ENCODE results near the gene STX18. TPM values are rescaled to one million over a fixed set of nuclear protein-coding genes. Genes with fewer than 3 reads are reported as not detected.
A peak's percentile ranks its signal among the peaks of the same experiment; 100 is the strongest.

Gene STX18
- total RNA-seq, 1 experiment from 2014 or later: 20.9 TPM

DNA sequence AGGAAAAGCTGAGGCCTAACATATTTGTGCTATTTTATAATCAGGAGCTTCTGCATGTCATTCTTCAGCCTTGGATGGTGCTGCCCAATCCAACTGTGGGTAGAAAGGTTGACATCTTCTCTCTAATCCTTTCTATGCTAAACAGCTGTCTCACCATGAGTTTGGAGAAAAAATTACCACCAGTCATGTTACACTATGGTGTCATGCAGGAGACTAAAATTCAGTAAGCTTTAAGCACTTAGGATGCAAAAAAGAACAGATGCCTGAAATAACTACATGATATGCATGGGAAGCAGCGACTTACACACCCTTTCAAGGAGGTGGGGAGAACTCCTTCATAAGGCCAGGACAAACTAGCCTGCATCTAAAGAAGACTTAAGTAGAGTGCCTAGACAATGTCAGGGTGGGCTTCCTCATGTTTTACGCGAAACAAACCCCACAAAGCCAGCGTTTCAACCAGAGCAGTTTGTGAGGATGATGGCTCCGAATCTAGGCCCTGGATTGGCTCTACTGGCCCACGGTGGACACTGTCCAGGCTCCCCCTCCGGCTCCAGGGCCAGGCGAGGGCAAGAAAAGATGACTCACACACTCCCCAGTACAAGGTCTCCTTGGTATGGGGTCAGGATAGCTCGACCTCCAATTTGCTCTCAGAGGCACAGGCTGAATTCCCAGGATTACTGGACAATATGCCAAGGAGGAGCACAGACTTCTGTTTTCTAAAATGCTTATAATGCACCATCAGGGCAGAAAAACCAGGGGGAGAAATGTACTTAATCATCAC, 45.1 kb downstream of the STX18 start:
- Histone ChIP-seq H2BK5ac (ENCODE audit: insufficient read length, low read length) (no peak overlapping the region), H3K79me1 (ENCODE audit: insufficient read depth, low read depth, low read length, poor library complexity, severe bottlenecking) (no peaks in the 10 kb centered on the region), H2AK5ac (ENCODE audit: insufficient read length, low read length) (no peak overlapping the region), H3K79me2 (ENCODE audit: insufficient read depth, low read length) (no peaks in the 10 kb centered on the region), H4K5ac (ENCODE audit: insufficient read length, low read depth, low read length) (no peak overlapping the region), H3K27ac (ENCODE audit: insufficient read length, low read depth, low read length) (no peak overlapping the region), H3K23ac (ENCODE audit: insufficient read length, low read depth, low read length) (no peak overlapping the region), H3K4ac (ENCODE audit: low read depth, low read length) (no peak overlapping the region), H3K4me1 (ENCODE audit: insufficient read depth, low read length) (peaks cover 5% of the 10 kb centered on the region; the same call in 1 of the 2 replicates), H2AFZ (ENCODE audit: low read length) (no peak overlapping the region), H2BK12ac (ENCODE audit: insufficient read length, low read depth, low read length) (no peak overlapping the region), H4K91ac (ENCODE audit: insufficient read length, low read depth, low read length) (no peak overlapping the region), H4K20me1 (ENCODE audit: control insufficient read depth, insufficient read depth, insufficient read length) (no peaks in the 10 kb centered on the region), H3K9ac (ENCODE audit: extremely low read depth, insufficient read length, low read length) (no peak overlapping the region), H4K8ac (replicated peaks; ENCODE audit: insufficient read length, low read depth, low read length) (no peak overlapping the region), H3T11ph (ENCODE audit: low read length) (no peak overlapping the region), H2BK120ac (ENCODE audit: low read depth, low read length, poor library complexity, severe bottlenecking) (no peak overlapping the region), H2BK15ac (ENCODE audit: low read depth, low read length) (no peak overlapping the region), H2BK20ac (ENCODE audit: low read depth, low read length, poor library complexity, severe bottlenecking) (no peak overlapping the region), H3K4me2 (ENCODE audit: insufficient read depth, insufficient read length, low read length) (no peak overlapping the region), H3K14ac (ENCODE audit: insufficient read depth, low read length) (no peak overlapping the region), H3K9me3 (ENCODE audit: control insufficient read depth, low read depth, low read length) (no peaks in the 10 kb centered on the region), H3K27me3 (ENCODE audit: insufficient read depth, low read length) (no peaks in the 10 kb centered on the region), H3K23me2 (ENCODE audit: insufficient read length, low read depth, low read length, poor library complexity, severe bottlenecking) (no peaks in the 10 kb centered on the region), H3K56ac (ENCODE audit: insufficient read length, low read depth, low read length) (no peak overlapping the region), H3K18ac (ENCODE audit: insufficient read length, low read depth, low read length) (no peak overlapping the region)
- peaks cover 7% of the 10 kb centered on the region; the same call in 1 of the 2 replicates for H3K27me3 Mint-ChIP-seq (ENCODE audit: low read depth)
- no peaks in the 10 kb centered on the region for H3K9me3 Mint-ChIP-seq
- H3K27ac Mint-ChIP-seq: peak overlapping the region in 2 of 3 experiments; percentile 5 to 66; a peak in 2 of 7 replicates
- no CpG with 5 or more reads among the region's 9 CpGs for WGBS (ENCODE audit: extremely low coverage, insufficient read length, low lambda C conversion rate)
- peaks cover 7 to 10% of the 10 kb centered on the region in 2 experiments for H3K4me1 Mint-ChIP-seq
- no peaks in the 10 kb centered on the region for H3K36me3 Mint-ChIP-seq (ENCODE audit: insufficient read depth in 1 of 3, low read depth in 3 of 3)
- DNase-seq: no peak
- no peak overlapping the region for H3K4me3 Mint-ChIP-seq
- TF ChIP-seq, protein P1, sequence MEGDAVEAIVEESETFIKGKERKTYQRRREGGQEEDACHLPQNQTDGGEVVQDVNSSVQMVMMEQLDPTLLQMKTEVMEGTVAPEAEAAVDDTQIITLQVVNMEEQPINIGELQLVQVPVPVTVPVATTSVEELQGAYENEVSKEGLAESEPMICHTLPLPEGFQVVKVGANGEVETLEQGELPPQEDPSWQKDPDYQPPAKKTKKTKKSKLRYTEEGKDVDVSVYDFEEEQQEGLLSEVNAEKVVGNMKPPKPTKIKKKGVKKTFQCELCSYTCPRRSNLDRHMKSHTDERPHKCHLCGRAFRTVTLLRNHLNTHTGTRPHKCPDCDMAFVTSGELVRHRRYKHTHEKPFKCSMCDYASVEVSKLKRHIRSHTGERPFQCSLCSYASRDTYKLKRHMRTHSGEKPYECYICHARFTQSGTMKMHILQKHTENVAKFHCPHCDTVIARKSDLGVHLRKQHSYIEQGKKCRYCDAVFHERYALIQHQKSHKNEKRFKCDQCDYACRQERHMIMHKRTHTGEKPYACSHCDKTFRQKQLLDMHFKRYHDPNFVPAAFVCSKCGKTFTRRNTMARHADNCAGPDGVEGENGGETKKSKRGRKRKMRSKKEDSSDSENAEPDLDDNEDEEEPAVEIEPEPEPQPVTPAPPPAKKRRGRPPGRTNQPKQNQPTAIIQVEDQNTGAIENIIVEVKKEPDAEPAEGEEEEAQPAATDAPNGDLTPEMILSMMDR (conservative IDR thresholded peaks at IDR 0.05): no peak
